GM19467 (cell line): ENCODE measurements around the gene MICOS13.

Source experiments
- ATAC-seq: cut with Tn5 transposase; IDR thresholded peaks from one replicate; pipeline ENCODE4 v1.9.1; 2021; ENCODE audit warnings: mild to moderate bottlenecking, moderate library complexity; ENCODE audit not compliant: unreplicated experiment

MICOS13 gene, protein sequence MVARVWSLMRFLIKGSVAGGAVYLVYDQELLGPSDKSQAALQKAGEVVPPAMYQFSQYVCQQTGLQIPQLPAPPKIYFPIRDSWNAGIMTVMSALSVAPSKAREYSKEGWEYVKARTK

GRCh38 chr19:5680437-5681368 lies at the start of gene MICOS13, which contains the start of gene HSD11B1L:
Gene MICOS13 (minus strand): TSS chr19:5680516. CDS start chr19:5680486, 30 bp downstream.
Gene HSD11B1L (plus strand): TSS chr19:5681027. CDS start chr19:5684833, 3,806 bp downstream.
- ATAC-seq, result peak; percentile 89

GRCh38 chr19:5727453-5728050 lies 47.2 kb upstream of the MICOS13 start:
- no peak for ATAC-seq

DNA sequence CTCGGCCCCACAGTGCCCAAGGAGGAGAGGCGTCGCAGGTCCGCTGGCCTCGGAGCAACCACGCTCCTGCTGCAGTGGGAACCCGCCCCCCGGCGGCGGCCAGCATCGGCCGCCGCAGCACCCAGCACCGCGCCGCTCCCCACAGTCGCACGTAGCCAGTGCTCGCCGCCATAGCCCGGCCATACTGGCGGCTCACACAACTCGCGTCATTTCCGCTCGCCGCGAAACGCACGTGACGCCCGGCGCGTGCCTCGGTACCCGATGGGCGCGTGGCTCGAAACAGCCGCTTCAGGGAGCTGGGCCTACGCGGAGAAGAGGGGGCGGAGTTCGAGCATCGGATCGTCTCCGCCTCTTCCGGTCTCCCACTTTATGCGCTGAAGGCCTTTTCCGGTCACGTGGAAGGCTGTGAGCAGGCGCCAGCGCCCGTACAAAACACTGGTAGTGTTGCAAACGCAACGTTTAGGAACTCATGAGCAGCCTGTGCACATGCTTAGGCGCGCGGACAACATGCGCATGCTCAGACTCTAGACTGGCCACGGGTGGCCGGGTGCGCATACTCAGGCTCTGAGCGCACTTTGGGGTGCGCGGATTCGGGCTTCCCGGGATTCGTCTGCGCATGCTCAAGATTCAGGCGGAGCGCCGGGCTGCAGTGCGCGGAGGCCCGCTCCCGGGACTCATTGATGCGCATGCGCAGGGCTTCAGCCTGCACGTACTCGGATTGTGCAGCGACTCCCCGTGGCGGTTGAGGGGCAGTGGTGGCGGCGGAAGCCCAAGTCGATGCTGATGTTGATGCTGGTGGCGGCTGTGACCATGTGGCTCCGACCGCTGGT lies 39.9 kb upstream of the MICOS13 start, which contains the start of the genes CATSPERD and LONP1:
CATSPERD (plus strand) TSS at position 677 of the 830 bp plus-strand sequence; CDS start at position 778, 101 bp downstream.
LONP1 (minus strand) TSS at position 186 of the 830 bp plus-strand sequence; CDS start at position 172, 14 bp downstream.
- peak; percentile 87 for ATAC-seq

DNA sequence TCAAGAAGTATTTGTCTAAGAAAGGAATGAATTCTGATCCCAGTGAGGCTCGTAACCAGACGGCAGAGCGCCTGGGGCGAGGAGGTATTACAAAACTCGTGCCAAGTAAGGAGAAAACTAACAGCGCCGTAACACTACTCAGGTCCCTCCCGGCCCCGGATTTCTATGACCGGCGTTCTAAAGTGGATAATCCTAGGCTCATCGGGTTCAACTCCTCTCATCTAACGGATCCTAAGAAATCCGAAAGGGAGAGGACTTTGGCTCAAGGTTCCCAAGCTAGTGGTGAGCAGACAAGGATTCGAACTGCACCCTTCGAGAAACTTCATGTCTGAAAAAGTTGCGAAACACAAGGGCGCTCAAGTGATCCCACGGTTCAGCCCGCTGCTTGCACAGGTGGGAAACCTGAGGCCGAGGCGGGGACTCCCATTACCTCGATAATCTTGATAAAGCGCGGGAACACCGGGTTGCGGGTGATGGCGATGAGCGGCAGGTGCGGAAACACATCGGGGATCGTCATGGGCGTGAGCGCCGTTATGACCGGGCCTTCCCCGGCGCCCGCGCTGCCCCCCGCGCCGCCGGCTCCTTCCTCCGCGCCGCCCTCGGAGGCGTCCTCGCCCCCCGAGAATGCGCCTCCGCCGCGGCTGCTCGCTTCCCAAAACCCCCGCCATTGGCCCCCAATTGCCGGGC lies 39.1 kb upstream of the MICOS13 start:
- ATAC-seq, result peak; percentile 1

GRCh38 chr19:5718579-5719273 lies 38.4 kb upstream of the MICOS13 start:
- ATAC-seq, result no peak

DNA sequence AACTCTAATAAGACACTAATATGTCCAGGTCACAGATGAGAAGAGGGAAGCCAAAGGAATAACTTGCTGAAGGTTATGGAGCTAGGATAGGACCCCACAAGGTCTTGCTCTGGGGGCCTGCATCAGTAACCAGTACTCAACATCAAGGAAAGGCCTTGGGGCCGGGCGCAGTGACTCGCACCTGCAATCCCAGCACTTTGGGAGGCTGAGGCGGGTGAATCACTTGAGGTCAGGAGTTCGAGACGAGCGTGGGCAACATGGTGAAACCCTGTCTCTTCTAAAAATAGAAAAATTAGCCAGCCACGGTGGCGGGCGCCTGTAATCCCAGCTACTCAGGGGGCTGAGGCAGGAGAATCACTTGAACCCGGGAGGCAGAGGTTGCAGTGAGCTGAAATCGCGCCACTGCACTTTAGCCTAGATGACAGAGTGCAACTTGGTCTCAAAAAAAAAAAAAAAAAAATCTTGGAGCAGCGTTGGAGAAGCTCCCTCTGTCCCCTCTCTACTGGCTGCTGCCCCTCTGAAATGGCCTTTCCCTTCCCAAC lies 37.8 kb upstream of the MICOS13 start:
- ATAC-seq, result no peak

GRCh38 chr19:5717215-5717935 lies 37.1 kb upstream of the MICOS13 start:
- ATAC-seq, result no peak

DNA sequence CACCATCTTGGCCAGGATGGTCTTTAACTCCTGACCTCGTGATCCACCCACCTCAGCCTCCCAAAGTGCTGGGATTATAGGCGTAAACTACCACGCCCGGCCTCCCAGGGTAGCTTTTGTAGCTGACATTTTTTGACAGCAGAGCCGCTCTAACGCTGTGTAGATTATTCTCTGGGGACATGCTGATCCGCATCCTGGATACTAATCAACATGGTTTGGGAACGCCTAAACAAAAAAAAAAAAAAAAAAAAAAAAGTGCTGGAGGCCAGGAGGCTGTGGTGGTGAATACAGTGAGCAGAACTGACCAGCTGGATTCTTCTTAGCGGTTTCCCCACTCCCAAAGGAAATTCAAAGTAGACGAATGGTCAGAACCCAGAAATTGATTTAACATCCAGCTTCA lies 34.5 kb upstream of the MICOS13 start:
- ATAC-seq, result no peak

DNA sequence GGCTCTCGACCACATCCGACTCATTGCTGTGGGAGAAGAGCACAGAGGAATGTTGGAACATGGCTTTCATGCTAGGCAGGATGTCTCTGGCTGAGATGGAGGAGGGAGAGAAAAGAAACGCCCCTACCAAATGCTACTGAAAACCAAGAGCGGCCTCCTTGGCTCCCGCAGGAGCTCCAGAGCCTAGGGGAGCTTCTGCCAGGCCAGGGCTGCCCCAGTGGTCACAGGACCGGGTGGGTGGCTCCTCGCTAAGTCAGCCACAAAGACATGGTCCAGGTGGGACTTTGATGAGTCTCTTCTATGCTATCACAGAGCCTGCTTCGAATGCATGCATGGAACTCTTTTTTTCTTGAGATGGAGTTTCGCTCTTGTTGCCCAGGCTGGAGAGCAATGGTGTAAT lies 32.9 kb upstream of the MICOS13 start:
- no peak for ATAC-seq

DNA sequence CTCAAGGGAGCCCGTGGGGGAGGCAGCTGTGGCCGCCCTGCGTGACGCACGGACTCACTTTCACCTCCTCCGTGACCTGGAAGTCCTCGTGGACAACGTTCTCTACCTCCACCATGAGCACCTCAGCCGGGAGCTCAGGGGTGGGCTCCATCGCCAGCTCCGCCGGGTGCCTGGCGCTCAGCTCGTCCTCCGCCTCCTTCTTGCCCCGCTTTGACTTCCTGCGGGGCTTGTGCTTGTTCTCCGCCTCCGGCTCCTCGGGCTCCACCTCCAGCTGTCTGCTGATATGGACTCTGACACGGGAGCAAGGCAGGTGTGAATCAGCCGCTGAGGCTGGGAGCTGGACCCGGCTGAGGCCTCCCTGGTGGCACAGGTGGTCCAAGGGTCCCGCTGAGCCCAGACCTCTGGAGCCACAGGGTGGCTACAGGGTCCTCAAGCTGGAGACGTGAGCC lies 31.4 kb upstream of the MICOS13 start:
- no peak for ATAC-seq

GRCh38 chr19:5711025-5711424 lies 30.7 kb upstream of the MICOS13 start:
- no peak for ATAC-seq

DNA sequence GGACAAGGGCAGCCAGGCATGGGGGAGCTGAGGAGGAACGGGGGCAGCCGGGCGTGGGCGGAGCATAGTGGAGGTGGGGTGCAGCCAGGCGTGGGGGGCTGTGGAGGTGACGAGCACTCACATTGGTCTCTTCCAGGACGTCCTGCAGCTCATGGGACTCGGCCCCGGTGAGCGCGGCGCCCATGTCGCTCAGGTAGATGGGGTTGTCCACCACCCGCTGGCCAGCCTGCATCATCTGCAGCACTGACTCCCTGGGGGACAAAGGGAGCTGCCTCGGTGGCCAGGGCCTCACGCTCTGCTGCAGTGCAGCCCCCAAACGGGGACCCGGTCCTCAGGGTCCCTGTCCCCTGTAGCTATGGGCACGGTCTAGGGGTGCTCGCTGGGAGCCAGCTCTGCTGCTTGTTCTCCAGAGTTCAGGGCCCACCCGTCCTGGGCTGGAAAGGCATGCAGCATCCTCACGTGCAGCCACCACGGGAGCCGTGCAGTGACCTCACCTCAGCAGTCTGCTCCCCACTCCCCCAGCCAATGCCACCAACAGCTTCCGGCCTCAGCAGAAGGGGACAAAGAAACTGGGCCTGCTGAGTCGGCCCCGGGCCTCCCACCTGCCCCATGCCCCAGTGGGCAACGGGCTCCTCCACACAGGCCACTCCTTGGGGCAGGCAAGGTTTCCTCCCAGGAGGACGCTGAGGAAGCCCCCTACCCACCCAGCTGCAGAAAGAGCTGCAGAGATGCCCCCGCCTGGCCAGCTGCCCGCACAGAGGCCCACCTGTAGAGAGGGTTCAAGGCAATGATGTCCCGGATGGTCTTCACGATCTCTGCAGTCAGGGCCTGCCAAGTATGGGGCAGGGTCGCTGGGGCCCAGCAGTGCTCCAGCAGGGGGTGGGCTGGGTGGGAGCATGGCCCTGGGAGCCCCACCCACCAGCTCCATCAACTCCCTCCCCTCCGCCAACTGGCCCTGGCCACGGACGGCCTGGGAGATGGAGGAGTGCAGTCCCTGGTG lies 27.6 kb upstream of the MICOS13 start:
- ATAC-seq, result no peak

DNA sequence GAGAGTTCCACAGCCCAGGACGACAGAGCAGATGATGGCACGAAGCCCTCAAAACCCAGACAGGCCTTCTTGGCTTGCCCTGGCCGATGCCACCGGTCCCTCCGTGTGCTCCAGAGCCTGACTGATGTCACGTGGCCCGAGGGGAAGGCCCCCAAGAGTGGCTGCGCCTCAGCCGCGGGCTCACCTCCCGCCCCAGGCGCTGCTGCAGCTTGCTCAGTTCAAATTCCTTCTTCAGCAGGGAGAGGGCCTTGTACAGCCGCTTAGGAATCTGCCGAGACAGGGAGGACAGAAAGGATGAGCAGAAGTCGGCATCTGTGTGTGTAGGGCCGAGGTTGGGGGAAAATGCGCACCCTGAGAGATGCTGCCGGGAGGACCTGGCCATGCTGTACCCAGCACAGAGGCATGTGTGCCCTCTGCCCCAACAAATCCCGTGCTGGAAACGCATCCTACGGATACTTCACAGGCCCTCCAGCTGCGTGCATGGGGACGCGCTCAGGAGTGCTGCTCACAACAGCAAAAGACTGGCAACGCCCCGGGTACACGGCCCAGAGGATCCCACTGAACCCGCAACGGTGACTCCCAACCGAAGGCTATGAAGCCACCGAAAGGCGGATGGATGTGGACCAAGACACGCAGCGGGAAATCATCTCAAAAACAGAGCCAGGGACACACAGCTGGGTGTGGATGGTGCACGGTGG lies 26.7 kb upstream of the MICOS13 start:
- ATAC-seq, result no peak

- no peak for ATAC-seq
Measured at GRCh38 chr19:5705552-5705951, 25.2 kb upstream of the MICOS13 start.

- no peak for ATAC-seq
Measured at GRCh38 chr19:5703819-5704818, 23.8 kb upstream of the MICOS13 start.
